GM18907 (cell line): ENCODE measurements around the gene LAMA3.

ENCODE experiments used
- ATAC-seq: cut with Tn5 transposase; IDR thresholded peaks from one replicate; pipeline ENCODE4 v1.9.1; 2021; ENCODE audit warnings: mild to moderate bottlenecking, moderate library complexity; ENCODE audit not compliant: unreplicated experiment

Gene LAMA3

GRCh38 chr18:23668731-23669130, 20.5 kb upstream of the LAMA3 start:
- no peak for ATAC-seq

DNA sequence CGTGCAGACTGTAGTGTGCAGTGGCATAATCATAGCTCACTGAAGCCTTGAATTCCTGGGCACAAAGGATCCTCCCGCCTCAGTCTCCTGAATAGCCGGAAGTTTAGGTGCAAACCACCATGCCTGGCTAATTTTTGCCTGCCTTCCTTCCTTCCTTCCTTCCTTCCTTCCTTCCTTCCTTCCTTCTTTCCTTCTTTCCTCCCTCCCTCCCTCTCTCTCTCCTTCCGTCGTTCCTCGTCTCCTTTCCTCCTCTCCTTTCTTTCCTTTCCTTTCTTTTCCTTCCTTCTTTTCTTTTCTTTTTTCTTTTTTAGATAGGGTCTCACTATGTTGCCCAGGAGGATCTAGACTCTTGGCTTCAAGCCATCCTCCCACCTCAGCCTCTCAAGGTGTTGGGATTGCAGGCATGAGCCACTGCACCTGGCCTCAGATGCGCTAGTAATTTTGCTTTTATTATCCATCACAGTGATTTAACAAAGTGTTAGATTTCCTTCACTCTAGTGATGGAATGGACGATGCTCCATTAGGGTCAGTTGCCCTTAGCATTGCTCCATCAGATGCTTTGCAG, 20.0 kb upstream of the LAMA3 start:
- no peak for ATAC-seq

- no peak for ATAC-seq
These were observed 19.3 kb upstream of the LAMA3 start for GRCh38 chr18:23669804-23670405.

GRCh38 chr18:23671564-23671963, 17.7 kb upstream of the LAMA3 start:
- ATAC-seq, result no peak

- ATAC-seq, result no peak
These were observed 15.5 kb upstream of the LAMA3 start for GRCh38 chr18:23673725-23674124.

DNA sequence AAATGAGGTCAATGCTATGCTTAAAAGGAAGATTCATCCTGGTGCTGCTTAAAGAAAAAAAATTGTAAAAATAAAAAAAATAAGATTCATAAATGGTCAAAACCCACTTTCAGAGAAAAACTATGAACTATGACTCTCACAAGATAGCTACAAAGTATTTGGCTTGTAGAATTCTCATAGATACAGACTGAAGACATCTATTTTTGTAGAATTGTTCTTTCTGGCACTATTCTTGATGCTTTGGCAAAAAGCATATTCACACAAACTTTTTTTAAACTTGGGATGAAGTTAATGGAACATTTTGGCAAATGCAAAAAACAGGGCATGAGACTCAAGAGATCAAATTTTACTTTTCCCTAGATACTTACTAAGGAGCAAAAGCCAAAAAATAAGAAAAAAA, 14.0 kb upstream of the LAMA3 start:
- no peak for ATAC-seq

DNA sequence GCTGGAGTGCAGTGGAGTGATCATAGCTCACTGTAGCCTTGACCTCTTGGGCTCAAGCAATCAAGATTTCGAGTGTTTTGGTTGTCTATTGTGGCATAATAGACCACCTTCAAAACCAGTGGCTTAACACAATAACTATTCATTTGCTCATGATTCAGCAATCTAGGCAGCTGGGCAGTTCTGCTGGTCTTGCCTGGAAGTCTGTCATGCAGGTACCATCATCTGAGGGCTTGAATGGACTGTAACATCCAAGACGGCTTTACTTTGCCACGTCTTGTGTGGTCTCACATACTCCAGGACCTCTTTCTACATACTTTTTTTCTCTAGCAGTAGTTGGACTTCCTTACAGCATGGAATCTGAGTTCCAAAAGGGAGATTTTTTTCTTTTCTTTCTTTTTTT, 13.4 kb upstream of the LAMA3 start:
- no peak for ATAC-seq

DNA sequence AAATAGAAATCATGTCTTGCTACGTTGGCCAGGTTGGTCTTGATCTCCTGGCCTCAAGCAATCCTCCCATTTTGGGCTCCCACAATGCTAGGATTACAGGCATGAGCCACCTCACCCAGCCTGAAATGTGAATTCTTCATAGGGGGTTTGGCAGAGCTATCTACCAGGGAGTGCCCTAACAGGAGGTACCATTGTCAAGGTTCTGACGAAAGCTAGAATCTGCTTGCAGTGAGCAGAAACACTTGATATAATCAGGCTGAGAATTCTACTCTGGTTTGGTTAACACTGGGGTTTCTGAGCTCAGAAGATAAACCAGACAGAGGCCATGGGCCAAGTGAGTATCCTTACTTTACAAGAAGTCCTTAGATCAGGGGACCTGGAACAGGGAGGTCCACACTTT, 7.2 kb upstream of the LAMA3 start:
- no peak for ATAC-seq

- no peak for ATAC-seq
These were observed 6.8 kb upstream of the LAMA3 start for GRCh38 chr18:23682472-23682871.

GRCh38 chr18:23683155-23683554, 6.1 kb upstream of the LAMA3 start:
- no peak for ATAC-seq

GRCh38 chr18:23683671-23684070, 5.6 kb upstream of the LAMA3 start:
- no peak for ATAC-seq

- ATAC-seq, result no peak
These were observed 4.6 kb upstream of the LAMA3 start for GRCh38 chr18:23684515-23685197.

GRCh38 chr18:23688528-23688927, 725 bp upstream of the LAMA3 start:
- no peak for ATAC-seq

- no peak for ATAC-seq
These were observed 607 bp downstream of the LAMA3 start for GRCh38 chr18:23689616-23690504.

GRCh38 chr18:23690505-23691068, 1.3 kb downstream of the LAMA3 start:
- ATAC-seq, result no peak

DNA sequence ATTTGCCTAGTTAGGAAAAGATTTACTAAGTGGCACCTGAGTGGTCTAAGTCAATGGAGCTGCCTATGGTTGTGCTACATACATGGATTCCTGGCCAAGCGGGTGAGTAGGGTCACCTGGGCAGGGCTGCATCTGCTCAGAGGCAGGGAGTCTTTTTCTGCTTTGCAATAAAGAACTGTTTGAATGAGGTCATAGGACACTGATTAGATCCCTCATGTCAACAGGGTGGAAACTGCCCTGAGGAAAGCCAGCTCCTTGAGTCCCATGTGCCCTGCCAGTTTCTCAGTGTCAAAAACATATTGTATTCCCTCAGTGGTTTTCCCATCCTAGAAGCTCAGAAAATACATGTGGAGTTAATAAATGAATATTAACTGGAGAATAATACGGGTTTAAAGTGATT, 4.6 kb downstream of the LAMA3 start:
- no peak for ATAC-seq

GRCh38 chr18:23694637-23695430, 5.6 kb downstream of the LAMA3 start:
- ATAC-seq, result no peak

DNA sequence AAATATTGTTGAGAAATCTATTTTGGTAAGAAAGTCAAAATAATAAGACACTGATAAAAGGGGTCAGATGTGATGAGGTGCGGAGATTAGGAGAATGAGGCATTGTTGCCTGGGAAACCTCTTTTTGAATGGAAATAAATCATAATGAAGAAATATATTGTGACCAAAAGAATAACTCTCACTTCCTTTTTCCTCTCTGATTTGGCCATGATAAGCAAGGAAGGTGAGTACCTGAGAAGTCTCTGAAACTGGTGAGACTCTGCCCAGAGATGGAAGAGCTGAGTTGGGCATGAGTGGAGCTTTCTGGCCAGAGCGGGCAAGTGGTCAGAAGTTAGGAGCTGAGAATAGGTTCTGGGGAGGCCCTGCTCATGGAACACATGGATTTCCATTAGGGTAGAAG, 11.8 kb downstream of the LAMA3 start:
- ATAC-seq, result no peak

DNA sequence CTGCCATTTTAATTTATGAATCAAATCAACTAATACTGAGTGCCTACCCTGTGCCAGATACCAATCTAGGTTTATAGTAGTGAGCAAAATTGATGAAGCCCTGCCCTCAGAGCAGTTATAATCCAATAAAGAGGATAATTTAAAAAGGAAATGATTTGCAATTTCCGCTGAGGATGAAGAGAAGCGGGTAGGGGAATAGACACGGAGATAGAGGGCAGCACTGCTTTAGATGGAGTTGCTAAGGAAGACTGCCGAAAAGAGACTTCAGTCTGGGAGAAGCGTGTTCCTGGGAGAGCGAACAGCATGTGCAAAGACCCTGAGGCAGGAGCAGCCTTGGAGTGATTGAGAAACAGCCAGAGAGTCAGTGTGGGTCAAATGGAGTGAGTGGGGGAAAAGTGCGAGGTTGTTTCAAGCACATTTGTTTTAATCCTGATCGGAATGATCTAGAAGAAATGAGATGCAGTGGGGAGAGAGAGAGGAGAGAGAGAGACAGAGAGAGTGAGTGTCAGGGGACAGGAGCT, 12.4 kb downstream of the LAMA3 start:
- ATAC-seq, result no peak

DNA sequence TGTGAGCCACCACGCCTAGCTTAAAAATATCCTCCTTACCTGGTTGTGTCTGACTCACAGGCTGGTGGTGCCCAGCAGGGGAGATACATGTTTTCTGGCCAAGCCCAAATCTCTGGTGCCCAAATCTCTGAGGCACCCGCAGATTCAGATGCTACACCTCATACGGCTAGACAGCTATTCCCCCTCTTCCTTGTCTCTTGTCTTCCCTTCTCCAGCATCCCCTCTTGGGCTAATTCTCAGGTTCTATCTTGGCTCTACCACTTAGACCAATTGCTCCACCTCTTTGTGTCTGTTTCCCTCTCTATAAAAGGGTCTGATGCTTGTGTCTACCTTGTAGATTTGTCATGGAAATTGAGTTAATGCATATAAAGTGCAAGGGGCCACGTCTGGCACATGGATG, 13.4 kb downstream of the LAMA3 start:
- no peak for ATAC-seq
